Right atrium auricular region (tissue), 2 donors: Measurements from ENCODE around the gene KRTAP10-8. TPM values are rescaled to one million over a fixed set of nuclear protein-coding genes. Genes with fewer than 3 reads are reported as not detected.

Experiments
- DNase-seq: peaks from one replicate; pipeline ENCODE4 v3.0.0-alpha.2; 2019; ENCODE audit warnings: low spot score
- H3K27ac ChIP-seq, 2 donors: fragments of 200-600 bp; sonication (generic); 1 replicate in 1 of 2; 2 replicates in 1 of 2; pipeline ENCODE4 v1.5.1; 2016 to 2019
- H3K27me3 ChIP-seq, 2 donors: fragments of 200-600 bp; sonication (generic); one replicate each; pipeline versions ENCODE4 v1.5.1 to v1.6.0; 2017 to 2019
- H3K36me3 ChIP-seq: fragments of 200-600 bp; sonication (generic); one replicate; pipeline ENCODE4 v1.5.1; 2016
- H3K4me1 ChIP-seq, 2 donors: fragments of 200-600 bp; sonication (generic); one replicate each; pipeline versions ENCODE4 v1.5.1 to v1.6.0; 2017 to 2019
- H3K4me3 ChIP-seq, 2 donors: fragments of 200-600 bp; sonication (generic); 1 replicate in 1 of 2; 2 replicates in 1 of 2; pipeline ENCODE4 v1.5.1; 2017 to 2019; ENCODE audit warnings: mild to moderate bottlenecking in 1 of 2, moderate library complexity in 1 of 2
- H3K9me3 ChIP-seq, 2 donors: fragments of 200-600 bp; sonication (generic); one replicate each; pipeline ENCODE4 v1.5.1; 2019
- total RNA-seq, 2 donors: library from RNA; depleted of rRNA; stranded (reverse); fragments of >200 nt; gene quantifications; one replicate each; pipeline ENCODE4 v1.1.0, GENCODE V29; 2016
- TF ChIP-seq, protein P1 (sequence below), 2 donors: fragments of 200-600 bp; sonication (generic); IDR thresholded peaks; one replicate each; pipeline ENCODE4 v1.5.1; 2019; ENCODE audit warnings: antibody characterized with exemption in 2 of 2

Gene KRTAP10-8, protein sequence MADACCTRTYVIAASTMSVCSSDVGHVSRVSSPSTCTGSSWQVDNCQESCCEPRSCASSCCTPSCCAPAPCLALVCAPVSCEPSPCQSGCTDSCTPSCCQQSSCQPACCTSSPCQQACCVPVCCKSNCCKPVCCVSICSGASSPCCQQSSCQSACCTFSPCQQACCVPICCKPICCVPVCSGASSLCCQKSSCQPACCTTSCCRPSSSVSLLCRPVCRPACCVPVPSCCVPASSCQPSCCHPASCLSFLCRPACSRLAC
- total RNA-seq = not detected

DNA sequence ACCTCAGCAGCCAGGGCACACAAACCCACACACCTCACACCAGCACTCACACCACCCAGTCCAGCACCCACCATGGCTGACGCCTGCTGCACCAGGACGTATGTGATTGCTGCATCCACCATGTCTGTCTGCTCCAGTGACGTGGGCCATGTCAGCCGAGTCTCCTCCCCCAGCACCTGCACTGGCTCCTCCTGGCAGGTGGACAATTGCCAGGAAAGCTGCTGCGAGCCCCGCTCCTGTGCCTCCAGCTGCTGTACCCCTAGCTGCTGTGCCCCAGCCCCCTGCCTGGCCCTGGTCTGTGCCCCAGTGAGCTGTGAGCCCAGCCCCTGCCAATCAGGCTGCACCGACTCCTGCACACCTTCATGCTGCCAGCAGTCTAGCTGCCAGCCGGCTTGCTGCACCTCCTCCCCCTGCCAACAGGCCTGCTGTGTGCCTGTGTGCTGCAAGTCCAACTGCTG lies at the start of gene KRTAP10-8:
Gene KRTAP10-8 (plus strand): TSS at position 51 of the 458 bp plus-strand sequence. CDS start 22 bp downstream, at position 73.
- TF ChIP-seq, protein P1, sequence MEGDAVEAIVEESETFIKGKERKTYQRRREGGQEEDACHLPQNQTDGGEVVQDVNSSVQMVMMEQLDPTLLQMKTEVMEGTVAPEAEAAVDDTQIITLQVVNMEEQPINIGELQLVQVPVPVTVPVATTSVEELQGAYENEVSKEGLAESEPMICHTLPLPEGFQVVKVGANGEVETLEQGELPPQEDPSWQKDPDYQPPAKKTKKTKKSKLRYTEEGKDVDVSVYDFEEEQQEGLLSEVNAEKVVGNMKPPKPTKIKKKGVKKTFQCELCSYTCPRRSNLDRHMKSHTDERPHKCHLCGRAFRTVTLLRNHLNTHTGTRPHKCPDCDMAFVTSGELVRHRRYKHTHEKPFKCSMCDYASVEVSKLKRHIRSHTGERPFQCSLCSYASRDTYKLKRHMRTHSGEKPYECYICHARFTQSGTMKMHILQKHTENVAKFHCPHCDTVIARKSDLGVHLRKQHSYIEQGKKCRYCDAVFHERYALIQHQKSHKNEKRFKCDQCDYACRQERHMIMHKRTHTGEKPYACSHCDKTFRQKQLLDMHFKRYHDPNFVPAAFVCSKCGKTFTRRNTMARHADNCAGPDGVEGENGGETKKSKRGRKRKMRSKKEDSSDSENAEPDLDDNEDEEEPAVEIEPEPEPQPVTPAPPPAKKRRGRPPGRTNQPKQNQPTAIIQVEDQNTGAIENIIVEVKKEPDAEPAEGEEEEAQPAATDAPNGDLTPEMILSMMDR (IDR thresholded peaks at IDR 0.05) = no peak
- peaks cover 7 to 15% of the 10 kb centered on the region in 2 donors for H3K9me3 ChIP-seq
- H3K4me1 ChIP-seq = no peaks in the 10 kb centered on the region
- H3K27me3 ChIP-seq = no peaks in the 10 kb centered on the region
- H3K27ac ChIP-seq = no peak within 1 kb of the TSS
- DNase-seq = no peak
- no peak within 1 kb of the TSS for H3K4me3 ChIP-seq
- no peaks in the 10 kb centered on the region for H3K36me3 ChIP-seq

DNA sequence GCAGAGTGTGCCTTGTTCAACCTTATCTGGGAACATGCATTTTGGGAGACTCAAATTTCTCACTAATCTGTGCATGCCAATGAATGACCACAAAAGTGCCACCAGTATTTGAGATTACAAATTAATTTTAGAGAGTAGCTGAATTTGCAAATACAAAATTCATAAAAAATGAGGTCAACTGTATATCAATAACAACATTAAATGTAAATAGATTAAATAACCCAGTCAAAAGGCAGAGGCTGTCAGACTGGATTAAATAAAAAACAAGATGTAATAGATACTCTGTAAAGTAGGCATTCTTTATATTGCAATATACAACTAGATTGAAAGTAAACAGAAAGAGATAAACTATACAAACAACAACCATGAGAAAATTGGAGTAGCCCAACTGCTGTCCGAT lies 47.8 kb upstream of the KRTAP10-8 start:
- H3K9me3 ChIP-seq = peaks cover 0 to 5% of the 10 kb centered on the region in 2 donors
- no peak for DNase-seq
- no peak overlapping the region for H3K4me3 ChIP-seq
- H3K36me3 ChIP-seq = no peaks in the 10 kb centered on the region
- no peaks in the 10 kb centered on the region for H3K4me1 ChIP-seq
- H3K27ac ChIP-seq = no peak overlapping the region
- TF ChIP-seq, protein P1 (IDR thresholded peaks at IDR 0.05) = no peak
- no peaks in the 10 kb centered on the region for H3K27me3 ChIP-seq

DNA sequence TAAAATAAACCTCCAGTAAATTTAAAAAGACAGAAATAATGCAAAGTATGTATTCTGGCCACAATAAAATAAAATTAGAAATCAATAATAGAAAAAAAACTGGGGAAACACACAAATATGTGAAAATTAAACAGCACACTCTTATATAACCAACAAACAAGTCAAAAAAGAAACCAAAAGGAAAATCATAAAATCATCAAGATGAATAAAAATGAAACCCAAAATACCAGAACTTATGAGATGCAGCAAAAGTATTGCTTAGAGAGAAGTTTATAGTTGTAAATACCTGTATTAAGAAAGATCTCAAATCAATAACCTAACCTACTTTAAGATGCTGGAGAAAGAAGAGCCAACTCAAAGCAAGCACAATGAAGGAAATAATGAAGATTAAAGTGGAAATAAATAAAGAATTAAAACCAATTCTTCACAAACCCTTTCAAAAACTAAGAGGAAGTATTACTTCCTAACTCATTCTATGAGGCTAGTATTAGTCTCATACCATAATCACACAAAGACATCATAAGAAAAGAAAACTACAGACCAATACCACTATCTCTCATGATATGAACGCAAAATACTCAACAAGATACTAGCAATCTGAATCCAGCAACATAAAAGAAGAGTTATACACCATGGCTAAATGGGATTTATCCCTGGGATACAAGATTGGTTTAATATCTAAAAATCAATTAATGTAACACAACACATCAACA lies 46.8 kb upstream of the KRTAP10-8 start:
- no peak for DNase-seq
- TF ChIP-seq, protein P1 (IDR thresholded peaks at IDR 0.05) = no peak
- Histone ChIP-seq H3K27ac (no peak overlapping the region), H3K4me1 (no peaks in the 10 kb centered on the region), H3K4me3 (no peak overlapping the region), H3K27me3 (no peaks in the 10 kb centered on the region), H3K9me3 (no peaks in the 10 kb centered on the region), H3K36me3 (no peaks in the 10 kb centered on the region)

DNA sequence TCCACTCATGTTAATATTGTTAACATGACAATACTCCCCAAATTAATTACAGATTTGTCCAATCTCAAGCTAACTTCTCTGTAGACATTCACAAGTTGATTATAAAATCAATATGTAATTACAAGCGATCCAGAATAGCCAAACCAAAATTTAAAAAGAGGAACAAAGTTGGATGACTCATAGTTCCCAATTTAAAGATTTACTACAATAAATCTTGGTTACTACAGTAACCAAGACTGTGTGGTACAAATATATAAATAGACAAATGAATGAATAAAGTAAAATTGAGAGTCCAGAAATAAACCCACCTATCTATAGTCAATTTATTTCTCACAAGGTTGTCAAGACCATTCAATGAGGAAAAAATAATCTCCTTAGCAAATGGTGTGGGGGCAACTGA lies 45.5 kb upstream of the KRTAP10-8 start:
- peaks cover 0 to 3% of the 10 kb centered on the region in 2 donors for H3K9me3 ChIP-seq
- no peak for DNase-seq
- no peak overlapping the region for H3K4me3 ChIP-seq
- TF ChIP-seq, protein P1 (IDR thresholded peaks at IDR 0.05) = no peak
- no peaks in the 10 kb centered on the region for H3K36me3 ChIP-seq
- H3K4me1 ChIP-seq = no peaks in the 10 kb centered on the region
- H3K27me3 ChIP-seq = no peaks in the 10 kb centered on the region
- no peak overlapping the region for H3K27ac ChIP-seq

DNA sequence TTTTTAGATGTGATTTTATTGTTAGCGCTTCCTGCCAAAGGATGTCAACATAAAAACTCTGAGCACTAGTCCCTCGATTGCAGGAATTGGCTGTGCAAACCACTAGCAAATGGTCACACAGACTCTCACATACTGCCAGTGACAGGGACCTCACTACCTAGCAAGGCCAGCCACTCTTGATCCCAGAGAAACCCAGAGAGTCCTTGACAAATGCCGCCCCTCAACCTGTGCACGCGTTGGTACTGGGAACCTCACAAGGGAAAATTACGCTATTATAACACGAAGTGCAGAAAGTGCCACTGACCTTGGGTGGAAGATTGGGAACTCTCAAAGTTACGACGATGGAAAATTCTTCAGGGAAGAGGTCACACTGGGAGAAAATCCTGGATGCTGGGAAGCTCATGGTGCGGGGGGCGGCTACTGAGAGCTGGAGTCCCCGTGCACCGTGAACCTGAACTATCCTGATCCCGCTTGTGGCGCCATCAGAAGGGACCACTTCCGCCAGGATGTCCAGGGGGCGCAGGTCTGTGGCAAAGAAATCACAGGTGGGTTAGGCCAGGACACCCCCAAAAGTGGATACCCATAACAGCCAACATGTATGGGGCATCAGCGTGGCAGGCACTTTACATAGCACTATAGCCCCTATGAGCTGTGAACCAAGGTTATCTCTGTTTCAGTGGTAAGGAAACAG lies 44.3 kb upstream of the KRTAP10-8 start:
- DNase-seq = no peak
- Histone ChIP-seq H3K4me3 (no peak overlapping the region), H3K27ac (no peak overlapping the region), H3K9me3 (peaks cover 0 to 6% of the 10 kb centered on the region in 2 donors), H3K36me3 (no peaks in the 10 kb centered on the region), H3K27me3 (no peaks in the 10 kb centered on the region), H3K4me1 (no peaks in the 10 kb centered on the region)
- TF ChIP-seq, protein P1 (IDR thresholded peaks at IDR 0.05) = no peak
